Stimulated activated CD4-positive, alpha-beta T cell treated with anti-CD3 and anti-CD28 coated beads, Interleukin-2, amount 100 ng/mL, for 24 hours (primary cell): ENCODE measurements around the gene UBR4.

Experiments used
- DNase-seq, 2 donors: peaks; one replicate each; pipeline ENCODE4 v3.0.0-alpha.2; 2020

Gene UBR4

DNA sequence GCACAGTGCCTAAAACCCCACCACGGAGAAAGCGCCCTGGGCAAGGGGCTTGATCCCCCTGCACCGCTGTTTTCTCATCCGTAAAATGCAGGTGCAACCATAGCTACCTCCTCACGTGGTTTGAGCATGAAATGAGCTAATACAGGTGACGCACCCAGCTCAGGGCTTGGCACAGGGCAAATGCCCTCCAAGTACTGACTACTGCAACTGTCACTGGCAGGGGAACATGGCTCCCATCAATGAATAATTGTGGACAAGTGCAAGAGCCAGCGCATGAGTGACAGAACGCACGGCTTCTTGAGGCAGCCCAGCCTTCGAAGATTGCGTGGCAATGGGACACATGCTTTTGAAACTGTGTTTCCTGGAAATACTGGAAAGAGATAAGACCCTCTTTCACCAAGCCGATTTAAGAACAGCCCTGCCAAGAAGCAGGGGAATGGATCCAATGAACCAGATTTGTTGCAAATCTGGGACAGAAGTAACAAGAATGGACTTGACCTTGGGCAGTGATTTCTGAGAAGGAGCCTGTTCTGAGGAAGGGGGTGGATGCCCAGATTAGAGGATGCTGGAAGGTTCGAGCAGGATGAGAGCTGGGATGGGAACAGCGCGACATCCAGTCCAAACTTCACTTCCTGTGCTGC is 160.8 kb downstream of the UBR4 start:
- DNase-seq = no peak

DNA sequence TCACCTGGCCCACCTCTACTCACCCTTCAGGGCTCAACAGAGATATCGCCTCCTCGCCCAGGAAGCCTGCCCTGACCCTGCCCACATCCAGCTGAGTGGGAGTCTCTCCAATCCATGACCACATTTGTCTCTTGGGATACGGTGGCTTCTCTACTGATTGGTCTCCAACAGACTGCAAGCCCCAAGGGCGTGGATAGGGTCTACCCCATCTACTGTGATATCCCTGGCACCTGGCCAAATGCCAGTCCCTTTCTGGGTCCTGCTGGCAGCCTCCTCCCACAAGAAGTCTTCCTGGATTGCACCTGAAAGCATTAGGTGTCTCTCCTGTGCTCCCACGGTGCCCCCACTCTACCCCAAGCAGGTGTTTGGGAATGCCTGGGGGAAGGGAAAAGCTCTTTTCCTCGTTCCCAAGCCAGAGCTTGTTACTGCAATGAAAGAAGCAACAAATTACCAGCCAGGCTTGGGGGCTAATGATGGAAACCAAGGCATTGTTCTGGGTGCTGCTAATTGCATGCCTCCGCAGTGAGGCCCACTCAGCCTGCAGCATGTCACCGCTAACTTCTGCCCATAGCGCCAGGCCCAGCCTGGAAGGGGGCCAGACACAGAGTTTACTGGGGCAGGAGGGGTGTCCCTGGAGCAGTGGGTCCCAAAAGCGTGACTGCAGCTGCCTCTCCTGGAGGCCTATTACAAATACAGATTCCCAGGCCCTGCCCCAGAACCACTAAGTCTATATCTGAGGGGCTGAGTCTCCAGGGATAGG is 162.9 kb downstream of the UBR4 start:
- no peak for DNase-seq

DNA sequence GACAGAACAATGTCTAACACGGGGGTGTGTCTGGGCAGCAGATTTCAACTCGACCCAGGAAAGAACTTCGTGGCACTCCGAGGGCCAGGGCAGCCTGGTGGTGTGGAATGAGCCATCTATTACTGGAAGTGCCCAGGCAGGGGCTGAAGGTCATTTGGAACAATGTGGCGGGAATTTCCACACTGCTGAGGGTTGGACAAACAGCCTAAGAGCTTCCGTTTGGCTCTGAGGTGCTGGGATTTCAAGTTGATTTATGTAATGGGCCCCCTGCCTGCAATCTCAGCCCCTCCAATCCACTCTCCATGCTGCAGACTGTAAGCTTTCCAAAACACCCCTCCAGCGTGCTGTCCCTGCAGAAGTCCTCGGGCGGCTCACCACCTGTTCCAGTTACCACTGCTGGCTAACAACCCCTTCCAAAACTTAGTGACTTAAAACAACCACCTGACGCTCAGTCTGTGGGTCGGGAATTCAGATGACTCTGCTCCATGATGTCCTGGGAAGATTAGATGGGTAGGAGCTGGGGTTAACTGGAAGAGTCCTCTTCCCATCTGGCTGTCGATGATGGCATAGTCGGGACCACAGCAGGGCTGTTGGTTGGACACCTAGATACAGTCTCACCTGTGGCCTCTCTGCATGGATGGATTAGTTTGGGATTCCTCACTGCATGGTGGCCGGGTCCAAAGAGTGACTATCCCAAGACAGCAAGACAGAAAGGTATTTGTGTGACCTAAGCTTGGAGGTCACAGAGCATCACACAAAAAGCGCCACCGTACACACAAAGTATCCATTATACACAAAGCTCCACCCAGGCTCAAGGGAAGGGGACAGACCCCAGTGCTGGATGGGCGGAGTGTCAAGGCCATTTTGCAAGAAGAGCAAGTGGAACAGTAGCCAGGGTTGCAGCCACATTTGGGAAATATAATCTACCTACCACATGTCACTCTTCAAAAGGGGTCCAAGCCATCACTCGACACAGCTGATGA is 163.9 kb downstream of the UBR4 start:
- no peak for DNase-seq

DNA sequence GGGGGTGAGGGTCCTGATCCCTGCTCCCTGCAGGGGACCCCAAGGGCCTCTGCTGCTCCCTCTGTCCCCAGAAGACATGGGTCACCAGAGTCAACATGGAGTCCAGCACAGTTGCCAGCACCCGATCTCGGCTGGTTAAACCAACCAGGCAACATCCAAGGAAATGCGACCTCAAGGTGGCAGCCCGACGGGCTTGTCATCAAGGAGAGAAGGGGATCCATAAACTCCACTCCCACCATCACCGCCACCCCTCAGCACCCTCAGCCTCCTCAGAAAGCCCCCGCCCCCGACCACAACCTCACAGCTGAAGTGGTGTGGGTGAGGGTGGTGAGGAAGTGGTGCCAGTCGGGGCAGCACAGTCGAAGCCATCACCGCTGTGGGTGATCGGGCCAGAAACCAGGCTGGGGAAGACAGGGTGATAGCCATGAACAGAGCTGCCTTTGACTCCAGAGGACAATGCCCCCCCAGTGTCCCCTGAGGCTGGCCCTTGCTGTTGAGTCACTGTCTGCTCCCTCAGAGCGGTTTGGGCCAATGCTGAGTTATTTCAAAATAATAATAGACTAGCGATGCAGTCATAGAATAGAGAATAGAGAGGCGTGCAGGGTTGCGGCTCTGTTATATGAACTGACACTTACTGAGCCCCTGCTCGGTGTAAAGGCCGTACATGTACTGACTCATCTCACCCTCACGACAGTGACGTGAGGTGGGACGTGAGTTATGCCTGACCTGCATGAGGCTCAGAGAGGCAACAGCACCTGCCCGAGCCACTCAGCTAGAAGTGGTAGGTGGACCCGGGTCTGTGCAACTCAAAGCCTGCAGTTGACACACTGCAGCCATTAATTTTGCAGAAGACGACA is 164.9 kb downstream of the UBR4 start:
- DNase-seq = no peak

DNA sequence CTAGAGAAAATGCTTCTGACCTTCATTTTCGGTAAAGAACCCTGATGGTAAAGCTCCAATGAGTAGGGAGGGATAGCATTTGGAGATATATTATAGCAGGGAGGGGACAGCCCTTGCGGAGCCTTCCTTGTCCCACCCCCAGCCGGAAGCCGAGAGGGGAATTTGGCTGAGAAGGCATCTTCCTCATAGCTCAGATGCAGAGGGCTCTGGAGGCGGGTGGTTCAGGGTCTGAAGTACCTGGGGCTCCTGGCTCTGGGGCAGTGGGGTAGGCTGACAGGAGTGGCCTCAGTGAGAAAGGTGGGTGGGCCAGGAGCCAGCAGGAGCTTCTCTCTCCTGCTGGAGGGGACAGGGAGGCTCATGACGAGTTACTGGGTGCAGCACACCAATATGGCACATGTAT is 165.6 kb downstream of the UBR4 start:
- DNase-seq = no peak

DNA sequence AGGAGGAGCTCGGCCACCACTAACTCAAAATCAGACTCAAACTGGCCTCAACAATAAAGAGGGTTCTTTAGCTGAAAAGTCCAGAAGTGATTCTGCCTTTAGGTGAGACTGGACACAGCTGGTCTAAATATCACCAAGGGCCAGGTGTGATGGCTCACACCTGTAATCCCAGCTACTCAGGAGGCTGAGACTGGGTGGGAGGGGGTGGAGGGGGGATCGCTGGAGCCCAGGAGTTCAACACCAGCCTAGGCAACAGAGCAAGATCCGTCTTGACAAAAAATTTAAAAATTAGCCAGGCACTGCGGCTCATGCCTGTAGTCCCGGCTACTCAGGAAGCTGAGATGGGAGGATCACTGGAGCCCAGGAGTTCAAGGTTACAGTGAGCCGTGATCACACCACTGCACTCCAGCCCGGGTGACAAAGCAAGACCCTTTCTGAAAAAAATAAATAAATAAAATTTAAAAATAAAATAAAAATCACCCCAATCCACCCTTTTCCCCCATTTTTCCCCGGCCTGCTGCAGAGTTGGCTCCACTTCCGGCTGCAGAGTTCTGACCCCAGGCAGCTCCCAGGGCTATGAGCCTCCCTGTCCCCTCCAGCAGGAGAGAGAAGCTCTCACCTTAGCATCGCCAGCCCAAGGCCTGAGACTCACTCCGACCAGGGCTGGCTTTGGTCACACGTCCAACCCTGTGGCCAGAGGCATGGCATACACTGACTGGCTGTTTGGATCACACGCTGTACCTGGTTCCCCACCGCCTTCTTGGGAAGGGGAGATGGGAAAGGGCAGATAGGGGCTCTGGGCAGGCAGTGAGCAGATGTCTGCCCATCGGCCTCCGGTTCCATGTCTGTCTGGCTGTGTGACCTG is 166.3 kb downstream of the UBR4 start:
- DNase-seq = no peak

DNA sequence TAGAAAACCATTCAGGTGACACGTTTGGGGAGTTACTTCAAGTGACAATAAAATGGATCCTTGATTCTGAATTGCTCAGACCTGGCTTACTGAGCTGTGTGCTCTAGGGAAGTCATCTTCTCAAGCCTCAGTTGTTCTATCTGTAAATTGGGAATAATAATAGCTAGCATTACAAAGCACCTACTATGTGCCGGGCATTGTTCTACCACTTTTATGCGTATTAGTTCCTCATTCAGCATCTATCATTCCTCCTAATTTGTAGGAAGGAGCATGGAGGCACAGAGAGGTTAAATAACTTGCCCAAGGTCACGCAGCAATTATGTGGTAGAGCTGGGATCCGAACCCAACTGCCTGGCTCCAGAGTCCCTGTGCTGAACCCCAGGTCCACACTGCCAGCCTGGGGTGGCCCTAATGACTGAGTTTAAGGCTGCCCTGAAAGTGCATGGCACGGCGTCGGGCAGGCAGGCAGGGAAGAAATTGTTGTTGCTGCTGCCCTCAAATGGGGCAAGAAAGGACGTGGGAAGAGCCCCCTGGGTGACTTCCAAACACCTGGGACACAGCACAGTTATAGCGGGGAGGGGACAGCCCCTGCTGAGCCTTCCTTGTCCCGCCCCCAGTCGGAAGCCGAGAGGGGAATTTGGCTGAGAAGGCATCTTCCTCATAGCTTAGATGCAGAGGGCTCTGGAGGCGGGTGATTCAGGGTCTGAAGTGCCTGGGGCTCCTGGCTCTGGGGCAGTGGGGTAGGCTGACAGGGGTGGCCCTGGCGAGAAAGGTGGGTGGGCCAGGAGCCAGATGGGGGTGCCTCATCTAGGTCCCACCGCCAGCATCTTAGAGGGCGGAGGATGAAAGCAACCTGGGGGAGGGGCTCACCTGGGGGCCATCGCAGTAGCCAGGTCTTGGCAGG is 167.1 kb downstream of the UBR4 start:
- peak in 1 of 2 donors; percentile 28 for DNase-seq

DNA sequence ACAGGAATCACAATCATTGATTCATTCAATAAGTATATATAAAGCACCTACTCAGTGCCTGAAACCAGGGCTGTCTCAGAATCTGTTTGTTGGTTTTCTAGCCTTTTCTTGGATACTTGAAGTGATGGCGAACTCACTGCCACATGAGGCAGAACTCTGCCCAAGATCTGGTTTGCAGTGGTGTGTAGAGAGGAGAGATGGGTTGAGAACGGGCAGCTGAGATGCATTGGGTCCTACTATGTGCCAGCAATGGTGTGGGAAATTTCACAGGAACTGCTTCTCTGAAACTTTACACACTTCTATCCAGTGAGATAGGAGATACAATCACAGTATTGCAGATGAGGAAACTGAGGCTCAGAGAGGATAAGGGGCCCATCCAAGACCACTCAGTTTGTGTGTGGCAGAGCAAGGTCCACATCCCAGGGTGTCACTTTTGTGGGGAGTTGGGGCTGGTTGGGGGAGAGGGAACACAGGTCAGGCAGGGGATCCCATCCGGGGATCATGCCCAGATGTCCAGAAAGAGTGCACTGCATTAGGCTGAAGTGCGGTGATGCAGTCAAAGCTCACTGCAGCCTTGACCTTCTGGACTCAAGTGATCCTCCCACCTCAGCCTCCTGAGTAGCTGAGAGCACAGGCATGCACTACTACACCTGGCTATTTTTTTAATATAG is 169.9 kb downstream of the UBR4 start:
- peak in 1 of 2 donors; percentile 9 for DNase-seq

DNA sequence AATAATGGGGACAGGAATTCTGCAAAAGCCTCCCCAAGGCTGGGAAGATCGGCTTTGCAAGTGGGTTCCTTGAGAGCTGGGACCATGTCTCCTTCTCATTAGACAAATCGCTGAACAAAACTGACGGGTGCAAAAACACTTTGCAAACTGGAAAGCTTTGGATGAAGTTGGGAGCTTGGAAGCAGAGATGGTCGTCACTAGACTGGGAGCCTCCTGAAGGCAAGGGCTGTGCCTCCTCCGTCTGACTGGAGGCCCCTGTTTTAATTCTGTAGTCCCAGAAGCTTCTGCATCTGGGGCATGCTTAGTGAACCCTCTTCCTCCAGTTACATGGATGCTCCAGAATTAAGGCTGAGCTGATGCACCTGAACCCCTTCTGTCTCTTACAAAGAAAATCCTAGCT is 171.3 kb downstream of the UBR4 start:
- DNase-seq = peak in 1 of 2 donors; percentile 6

DNA sequence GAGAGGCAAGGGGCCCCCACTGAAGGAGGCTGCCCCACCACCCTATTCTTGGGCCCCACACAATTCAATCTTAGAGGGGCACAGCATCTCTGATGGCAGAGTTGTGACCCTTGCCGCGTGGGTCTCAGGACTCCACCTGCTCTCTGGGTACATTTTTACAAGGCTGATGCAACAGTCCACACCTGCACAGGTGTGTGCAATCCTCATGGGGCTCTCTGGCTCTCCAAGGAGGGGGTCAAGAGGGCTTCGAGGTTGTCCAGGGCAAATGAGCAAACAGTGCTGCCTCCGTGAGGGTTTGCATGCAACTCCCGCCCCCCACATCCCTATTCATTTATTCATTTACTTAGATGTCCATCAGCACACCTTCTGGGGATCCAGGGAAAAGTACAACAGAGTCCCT is 172.0 kb downstream of the UBR4 start:
- peak in 1 of 2 donors; percentile 7 for DNase-seq

DNA sequence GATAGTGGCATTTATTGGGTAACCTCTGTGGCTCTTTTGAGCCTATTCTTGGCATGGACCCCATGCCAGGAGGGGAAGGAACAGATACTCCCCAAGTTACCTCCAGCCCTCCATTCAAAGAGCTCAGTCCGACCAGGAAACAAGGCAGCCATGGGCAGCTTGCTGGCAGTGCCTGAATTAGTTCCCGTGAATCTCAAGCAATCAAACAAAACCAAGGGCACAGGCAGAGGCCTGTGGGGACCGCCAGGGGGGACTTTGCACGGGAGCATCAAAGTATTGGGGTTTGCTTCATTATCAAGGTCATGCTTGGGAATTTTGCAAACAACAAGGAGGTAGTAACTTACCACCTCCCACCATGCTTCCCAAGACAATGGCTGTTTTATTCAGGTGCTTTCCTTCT is 172.4 kb downstream of the UBR4 start:
- DNase-seq = peak in 1 of 2 donors; percentile 2

DNA sequence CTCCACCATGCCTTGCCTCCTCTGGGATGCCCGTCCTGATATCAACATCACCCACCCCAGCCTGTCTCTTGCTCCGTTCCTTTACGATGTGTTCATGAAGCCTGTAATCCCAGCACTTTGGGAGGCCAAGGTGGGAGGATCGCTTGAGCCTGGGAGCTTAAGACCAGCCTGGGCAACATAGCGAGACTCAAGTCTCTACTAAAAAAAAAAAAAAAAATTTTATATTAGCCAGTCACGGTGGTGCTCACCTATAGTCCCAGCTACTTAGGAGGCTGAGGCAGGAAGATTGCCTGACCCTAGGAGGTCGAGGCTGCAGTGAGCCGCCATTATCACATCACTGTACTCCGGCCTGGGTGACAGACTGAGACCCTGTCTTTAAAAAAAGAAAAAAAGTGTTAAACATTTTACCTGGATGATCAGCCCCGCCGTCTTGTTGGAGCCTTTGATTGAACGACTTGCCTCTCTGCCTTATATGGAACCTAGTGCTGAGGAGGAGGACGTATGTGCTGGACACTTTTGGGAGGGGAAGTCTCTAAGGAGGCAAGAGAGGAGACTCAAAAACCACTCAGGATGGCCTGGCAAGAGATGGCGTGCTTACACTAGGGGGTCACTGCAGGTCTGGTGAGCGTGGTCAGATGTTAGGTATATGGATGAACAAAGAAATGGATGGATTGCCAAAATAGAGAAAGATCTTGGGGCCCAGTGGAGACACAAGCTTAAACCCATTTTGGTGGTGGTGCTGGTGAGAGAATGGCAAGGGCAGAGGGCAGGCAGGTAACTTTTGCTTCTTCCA is 173.1 kb downstream of the UBR4 start:
- DNase-seq = peak in 1 of 2 donors; percentile 8

DNA sequence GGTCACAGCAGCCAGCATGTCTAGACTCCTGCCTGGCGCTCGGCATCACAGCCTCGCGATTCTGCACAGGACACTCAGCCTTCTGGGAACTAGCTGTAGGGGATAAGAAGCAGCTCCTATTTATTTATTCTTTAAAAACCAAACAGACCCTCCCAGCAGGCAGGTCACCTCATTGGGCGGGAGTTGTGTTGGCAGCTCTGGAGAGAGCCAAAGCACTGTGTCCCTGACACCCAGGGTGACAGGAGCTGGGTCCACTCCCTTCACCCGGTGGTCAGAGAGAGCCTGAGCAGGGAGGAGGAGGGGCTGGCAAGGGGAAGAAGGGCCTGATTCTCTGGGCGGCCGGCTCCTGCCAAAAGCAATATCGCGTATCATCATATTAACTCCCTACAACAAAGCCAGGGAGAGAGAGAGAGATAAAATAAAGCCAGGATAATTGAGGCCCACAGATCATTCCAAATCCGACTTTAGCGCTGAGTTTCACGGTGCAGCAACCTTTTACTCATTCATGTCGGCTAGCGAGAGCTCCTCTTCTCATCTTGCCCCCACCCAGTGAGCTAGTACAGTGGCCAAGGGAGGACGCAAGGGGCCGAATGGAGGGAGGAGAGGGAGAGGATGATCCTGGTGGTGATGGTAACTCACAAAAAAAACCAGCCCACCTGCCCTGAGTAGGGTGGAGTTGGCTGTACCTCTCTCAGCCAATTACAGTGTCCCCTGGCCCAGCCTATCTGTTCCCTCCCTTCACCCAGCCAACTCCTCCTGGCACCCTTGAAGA is 173.8 kb downstream of the UBR4 start:
- DNase-seq = peak in 1 of 2 donors; percentile 8

DNA sequence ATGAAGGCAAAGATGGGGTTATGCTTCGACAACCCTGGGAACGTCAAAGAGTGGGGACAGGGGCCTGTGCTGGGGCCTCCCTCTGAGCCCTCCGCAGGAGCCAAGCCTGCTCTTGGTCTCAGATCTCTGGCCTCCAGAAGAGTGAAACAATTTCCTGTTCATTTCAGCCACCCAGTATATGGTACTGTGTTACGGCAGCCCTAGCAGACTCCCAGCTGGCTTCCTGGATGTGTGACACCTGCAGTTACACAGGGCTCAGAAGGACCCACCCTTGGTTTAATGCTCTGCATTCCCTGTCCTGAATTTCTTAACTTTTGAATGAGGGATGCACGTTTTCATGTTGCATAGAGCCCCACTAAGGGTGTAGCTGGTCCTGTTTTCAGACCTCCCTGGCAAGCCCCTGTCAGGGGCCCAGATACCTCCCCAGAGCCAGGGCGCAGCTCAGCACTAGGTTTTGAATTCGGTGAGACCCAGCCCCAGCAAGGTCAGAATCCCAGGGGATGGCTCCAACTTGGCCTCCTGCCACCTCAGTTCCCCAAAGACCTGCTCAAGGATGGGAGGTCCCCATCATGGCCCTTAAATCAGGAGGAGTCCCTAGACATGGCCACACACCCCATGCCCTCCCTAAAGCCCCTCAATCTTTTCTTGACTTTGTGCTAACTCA is 174.6 kb downstream of the UBR4 start:
- DNase-seq = peak in 1 of 2 donors; percentile 9

DNA sequence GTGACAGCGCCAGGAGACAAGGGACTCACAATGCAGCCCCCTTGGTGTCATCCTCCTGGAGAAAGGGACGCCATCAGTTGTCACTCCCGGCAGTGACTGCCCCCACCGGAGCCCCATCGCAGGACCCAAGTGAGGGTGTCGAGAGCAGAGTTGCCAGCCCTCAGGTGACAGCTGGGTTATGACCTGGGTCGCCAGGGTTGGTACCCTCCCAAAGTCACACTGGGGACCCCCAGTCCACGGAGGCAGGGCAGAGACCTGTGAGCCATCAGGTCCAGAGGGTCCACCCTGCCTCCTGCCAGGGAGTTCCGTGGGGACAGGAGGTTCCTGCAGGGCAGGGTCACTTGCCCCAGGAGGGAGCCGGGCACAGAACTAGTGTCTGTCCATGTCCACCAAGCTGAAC is 175.3 kb downstream of the UBR4 start:
- DNase-seq = peak in 1 of 2 donors; percentile 9

DNA sequence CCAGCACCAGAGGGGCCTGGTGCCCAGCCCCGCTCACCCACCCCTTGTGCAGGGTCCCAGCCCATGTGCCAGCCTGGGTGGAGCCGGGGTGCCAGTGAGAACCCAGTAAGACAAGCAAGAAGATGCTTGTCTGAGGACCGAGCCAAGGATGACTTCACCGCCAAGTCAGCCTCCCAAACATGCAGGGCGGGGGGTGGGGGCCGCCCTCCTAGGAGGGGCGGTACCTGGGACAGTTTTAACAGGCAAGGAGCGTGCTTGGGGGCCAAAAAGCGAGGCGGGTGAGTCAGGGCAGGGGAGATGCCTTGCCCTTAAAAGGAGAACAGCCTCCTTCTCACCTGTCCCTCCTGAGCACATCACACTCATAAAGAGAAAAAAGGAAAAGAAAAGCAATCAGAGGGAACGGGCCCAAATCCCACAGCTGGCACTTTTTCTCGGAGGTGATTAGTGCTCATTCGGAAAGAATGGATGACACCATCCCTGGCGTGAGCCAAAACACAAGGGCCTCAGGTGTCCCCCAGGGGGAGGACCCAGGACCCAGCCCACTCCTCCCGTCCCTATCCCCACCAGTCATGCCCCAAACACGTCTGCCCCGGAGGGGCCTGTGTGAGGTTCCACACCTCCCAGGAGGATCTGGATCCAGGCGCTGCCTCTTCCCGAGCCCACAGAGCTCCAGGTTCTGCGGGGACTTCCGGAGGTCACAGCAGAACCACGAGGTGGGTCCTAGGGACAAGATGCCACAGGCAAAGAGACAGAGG is 176.0 kb downstream of the UBR4 start:
- DNase-seq = peak in 1 of 2 donors; percentile 13

DNA sequence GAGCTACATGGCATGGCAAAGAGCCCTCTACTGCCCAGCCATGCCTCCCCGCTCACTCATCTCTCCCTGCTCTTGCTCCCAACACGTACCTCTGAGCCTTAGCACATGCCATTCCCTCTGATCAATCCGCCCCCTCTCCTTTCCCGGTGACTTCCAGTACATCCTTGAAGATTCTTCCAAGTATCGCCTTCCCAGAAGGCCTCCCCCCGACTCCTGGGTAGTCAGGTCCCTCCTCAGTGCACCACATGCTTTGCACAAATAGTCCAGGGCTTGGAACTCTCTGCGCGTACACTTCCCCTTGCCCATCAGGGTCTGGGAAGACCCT is 176.6 kb downstream of the UBR4 start:
- DNase-seq = no peak
